ENCODE measurements around the gene GLB1L.

DNA sequence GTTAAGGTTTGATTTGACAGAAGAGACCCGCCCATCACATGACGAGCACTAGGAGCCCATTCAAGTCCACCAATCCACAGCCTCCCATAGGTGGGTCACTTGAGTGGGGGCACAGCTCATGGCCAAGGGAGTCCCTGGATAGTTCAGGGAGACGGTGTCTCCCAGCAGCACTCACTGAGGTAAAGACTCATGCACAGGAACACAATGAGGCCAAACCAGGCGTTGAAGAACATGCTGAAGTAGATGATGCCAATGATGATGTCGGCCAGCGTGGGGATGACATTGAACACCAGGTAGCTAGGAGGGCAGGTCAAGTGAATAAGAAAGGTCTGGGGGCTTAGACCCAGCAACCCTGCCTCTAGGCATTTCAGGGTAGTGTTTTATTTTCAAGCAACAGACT, 30.5 kb downstream of the GLB1L start:
- TF ChIP-seq, protein P1, sequence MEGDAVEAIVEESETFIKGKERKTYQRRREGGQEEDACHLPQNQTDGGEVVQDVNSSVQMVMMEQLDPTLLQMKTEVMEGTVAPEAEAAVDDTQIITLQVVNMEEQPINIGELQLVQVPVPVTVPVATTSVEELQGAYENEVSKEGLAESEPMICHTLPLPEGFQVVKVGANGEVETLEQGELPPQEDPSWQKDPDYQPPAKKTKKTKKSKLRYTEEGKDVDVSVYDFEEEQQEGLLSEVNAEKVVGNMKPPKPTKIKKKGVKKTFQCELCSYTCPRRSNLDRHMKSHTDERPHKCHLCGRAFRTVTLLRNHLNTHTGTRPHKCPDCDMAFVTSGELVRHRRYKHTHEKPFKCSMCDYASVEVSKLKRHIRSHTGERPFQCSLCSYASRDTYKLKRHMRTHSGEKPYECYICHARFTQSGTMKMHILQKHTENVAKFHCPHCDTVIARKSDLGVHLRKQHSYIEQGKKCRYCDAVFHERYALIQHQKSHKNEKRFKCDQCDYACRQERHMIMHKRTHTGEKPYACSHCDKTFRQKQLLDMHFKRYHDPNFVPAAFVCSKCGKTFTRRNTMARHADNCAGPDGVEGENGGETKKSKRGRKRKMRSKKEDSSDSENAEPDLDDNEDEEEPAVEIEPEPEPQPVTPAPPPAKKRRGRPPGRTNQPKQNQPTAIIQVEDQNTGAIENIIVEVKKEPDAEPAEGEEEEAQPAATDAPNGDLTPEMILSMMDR (IDR thresholded peaks at IDR 0.05; ENCODE audit: poor library complexity), result no peak
- TF ChIP-seq EZH2 (IDR thresholded peaks at IDR 0.05; ENCODE audit: borderline replicate concordance) (no peak), EZH2phosphoT487 (IDR thresholded peaks at IDR 0.05; ENCODE audit: low read depth, severe bottlenecking, unreplicated experiment) (no peak)

Measured in hepatocyte (in vitro differentiated cells).